KMS-11 (cell line): Measurements from ENCODE around the gene STAT5A.

ENCODE experiments used
- H2AFZ ChIP-seq: fragments of 200-600 bp; sonication (generic); 2 replicates; pipeline ENCODE4 v1.6.1; 2016; ENCODE audit warnings: antibody characterized with exemption, mixed run types, low read depth
- H3K27ac ChIP-seq: fragments of 200-600 bp; sonication (generic); 2 replicates; pipeline ENCODE4 v1.6.1; 2016; ENCODE audit warnings: mild to moderate bottlenecking, mixed run types
- H3K27me3 ChIP-seq: fragments of 200-600 bp; sonication (generic); 2 replicates; pipeline ENCODE4 v1.6.1; 2017; ENCODE audit warnings: mild to moderate bottlenecking, low read depth, mixed run types, moderate library complexity; ENCODE audit not compliant: insufficient read depth
- H3K36me3 ChIP-seq: fragments of 200-600 bp; sonication (generic); 2 replicates; pipeline ENCODE4 v1.6.1; 2017; ENCODE audit warnings: mild to moderate bottlenecking, mixed run types; ENCODE audit not compliant: insufficient read depth
- H3K4me1 ChIP-seq: fragments of 200-600 bp; sonication (generic); 2 replicates; pipeline ENCODE4 v1.6.1; 2016; ENCODE audit warnings: mild to moderate bottlenecking, low read depth, mixed run types; ENCODE audit not compliant: poor library complexity, severe bottlenecking
- H3K4me2 ChIP-seq: fragments of 200-600 bp; sonication (generic); 2 replicates; pipeline ENCODE4 v1.7.0; 2016; ENCODE audit warnings: mild to moderate bottlenecking, mixed run types
- H3K4me3 ChIP-seq: fragments of 200-600 bp; sonication (generic); IDR thresholded peaks from 2 replicates; pipeline ENCODE4 v1.6.1; 2017; ENCODE audit warnings: low read depth, low read length, mixed read lengths; ENCODE audit not compliant: insufficient read depth
- H3K79me2 ChIP-seq: fragments of 200-600 bp; sonication (generic); 2 replicates; pipeline ENCODE4 v1.6.1; 2016; ENCODE audit warnings: low read depth, mixed run types; ENCODE audit not compliant: insufficient read depth
- H3K9ac ChIP-seq: fragments of 200-600 bp; sonication (generic); 2 replicates; pipeline ENCODE4 v1.6.1; 2016; ENCODE audit warnings: mild to moderate bottlenecking, mixed run types
- H4K20me1 ChIP-seq: fragments of 200-600 bp; sonication (generic); 2 replicates; pipeline ENCODE4 v1.6.1; 2016; ENCODE audit warnings: mild to moderate bottlenecking, mixed run types; ENCODE audit not compliant: insufficient read depth
- TF ChIP-seq, protein P1 (sequence below): fragments of 200-600 bp; sonication (generic); conservative IDR thresholded peaks from 2 replicates; pipeline ENCODE4 v1.6.1; 2017; ENCODE audit warnings: low read depth, mild to moderate bottlenecking, antibody characterized with exemption, low read length, moderate library complexity, mixed read lengths

Gene STAT5A

DNA sequence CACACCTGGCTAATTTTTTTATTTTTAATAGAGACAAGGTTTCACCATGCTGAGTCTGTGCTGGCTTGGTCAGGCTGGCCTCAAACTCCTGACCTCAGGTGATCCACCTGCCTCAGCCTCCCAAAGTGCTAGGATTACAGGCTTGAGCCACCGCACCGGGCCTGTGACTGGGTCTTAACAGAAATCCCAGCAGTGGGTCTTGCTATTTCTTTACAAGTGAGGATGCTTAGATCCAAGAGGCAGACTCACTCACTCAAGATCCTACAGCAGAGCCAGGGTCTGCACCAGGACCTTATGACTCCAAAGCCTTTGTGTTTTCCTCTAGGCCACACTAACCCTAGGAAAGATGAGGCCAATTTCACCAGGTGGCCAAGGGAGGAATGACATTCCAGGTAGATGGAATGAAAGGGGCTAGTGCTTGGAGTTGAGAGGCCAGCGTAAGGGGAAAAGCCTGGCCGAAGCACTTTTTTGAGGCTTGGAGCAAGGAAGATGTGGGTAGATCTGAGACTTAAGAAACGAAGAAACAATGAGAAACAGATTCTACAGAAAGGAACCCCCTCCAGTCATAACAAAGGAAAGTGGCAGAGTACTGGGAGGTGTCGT lies 5.7 kb upstream of the STAT5A start:
- TF ChIP-seq, protein P1, sequence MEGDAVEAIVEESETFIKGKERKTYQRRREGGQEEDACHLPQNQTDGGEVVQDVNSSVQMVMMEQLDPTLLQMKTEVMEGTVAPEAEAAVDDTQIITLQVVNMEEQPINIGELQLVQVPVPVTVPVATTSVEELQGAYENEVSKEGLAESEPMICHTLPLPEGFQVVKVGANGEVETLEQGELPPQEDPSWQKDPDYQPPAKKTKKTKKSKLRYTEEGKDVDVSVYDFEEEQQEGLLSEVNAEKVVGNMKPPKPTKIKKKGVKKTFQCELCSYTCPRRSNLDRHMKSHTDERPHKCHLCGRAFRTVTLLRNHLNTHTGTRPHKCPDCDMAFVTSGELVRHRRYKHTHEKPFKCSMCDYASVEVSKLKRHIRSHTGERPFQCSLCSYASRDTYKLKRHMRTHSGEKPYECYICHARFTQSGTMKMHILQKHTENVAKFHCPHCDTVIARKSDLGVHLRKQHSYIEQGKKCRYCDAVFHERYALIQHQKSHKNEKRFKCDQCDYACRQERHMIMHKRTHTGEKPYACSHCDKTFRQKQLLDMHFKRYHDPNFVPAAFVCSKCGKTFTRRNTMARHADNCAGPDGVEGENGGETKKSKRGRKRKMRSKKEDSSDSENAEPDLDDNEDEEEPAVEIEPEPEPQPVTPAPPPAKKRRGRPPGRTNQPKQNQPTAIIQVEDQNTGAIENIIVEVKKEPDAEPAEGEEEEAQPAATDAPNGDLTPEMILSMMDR, result no peak
- Histone ChIP-seq H3K27ac (no peak overlapping the region), H3K9ac (no peak overlapping the region), H3K4me3 (no peak overlapping the region), H3K4me2 (no peak overlapping the region), H3K79me2 (no peaks in the 10 kb centered on the region), H4K20me1 (no peaks in the 10 kb centered on the region), H3K27me3 (peaks cover 5% of the 10 kb centered on the region; the same call in 1 of the 2 replicates), H3K4me1 (no peaks in the 10 kb centered on the region), H3K36me3 (no peaks in the 10 kb centered on the region), H2AFZ (no peak overlapping the region)

DNA sequence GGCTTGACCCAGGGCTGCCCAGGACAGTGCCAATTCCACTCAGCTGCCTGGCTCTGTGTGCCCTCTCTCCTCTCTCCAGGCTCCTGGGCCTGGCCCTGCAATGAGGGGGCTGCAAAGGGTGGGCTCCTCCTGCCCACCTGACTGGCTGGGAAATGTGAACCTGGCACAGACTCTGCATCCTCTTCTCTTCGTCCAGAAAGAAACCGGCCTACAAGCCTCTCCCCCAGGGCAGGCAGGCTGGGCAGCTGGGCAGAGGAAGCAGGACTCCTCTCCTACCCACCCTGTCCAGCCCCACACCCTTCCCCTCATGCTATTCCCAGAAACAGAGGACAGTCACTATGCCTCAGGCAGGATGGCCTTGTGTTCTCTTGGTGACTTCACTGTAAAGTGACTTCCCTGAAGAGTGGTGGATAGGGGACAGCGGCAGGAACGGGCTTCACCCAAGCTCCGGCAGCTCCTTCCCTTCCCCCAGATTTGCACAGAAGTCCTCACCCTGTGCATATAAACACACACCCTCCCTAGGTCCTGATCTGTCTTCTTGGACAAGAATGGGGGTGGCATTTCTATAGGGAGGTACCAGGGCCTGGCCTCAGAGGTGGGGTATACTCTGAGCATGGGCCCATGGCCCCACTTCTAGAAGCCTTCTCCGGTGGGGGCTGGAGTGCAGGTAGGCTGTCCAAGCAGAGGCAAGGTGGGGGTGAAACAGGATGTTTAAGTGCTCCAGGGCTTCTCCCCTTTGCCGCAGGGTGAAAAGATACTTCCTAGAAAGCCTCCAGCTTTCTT lies 4.9 kb upstream of the STAT5A start:
- H3K4me3 ChIP-seq, result no peak overlapping the region
- TF ChIP-seq, protein P1, result no peak
- no peak overlapping the region for H3K27ac ChIP-seq
- H3K4me1 ChIP-seq, result no peaks in the 10 kb centered on the region
- H4K20me1 ChIP-seq, result no peaks in the 10 kb centered on the region
- H3K79me2 ChIP-seq, result no peaks in the 10 kb centered on the region
- H2AFZ ChIP-seq, result no peak overlapping the region
- no peaks in the 10 kb centered on the region for H3K36me3 ChIP-seq
- H3K27me3 ChIP-seq, result peaks cover 8% of the 10 kb centered on the region; the same call in 1 of the 2 replicates
- no peak overlapping the region for H3K4me2 ChIP-seq
- H3K9ac ChIP-seq, result no peak overlapping the region

DNA sequence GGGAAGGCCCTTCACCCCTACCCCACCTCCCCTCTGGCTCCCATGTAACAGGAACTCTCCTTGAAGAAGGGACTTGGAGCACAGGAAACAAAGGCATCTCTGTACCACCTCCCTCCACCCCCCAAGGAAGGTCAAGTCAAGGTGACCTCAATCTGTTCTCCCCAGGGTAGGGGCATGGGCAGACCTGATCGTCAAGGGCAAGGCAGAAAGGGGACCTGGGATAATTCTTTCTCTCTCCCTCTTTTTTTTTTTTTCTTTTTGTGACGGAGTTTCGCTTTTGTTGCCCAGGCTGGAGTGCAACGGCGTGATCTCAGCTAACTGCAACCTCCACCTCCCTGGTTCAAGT lies 4.3 kb upstream of the STAT5A start:
- no peak overlapping the region for H3K9ac ChIP-seq
- H4K20me1 ChIP-seq, result no peaks in the 10 kb centered on the region
- H3K4me1 ChIP-seq, result no peaks in the 10 kb centered on the region
- H3K27me3 ChIP-seq, result peaks cover 13% of the 10 kb centered on the region; the same call in 1 of the 2 replicates
- no peak overlapping the region for H3K4me3 ChIP-seq
- no peaks in the 10 kb centered on the region for H3K36me3 ChIP-seq
- no peaks in the 10 kb centered on the region for H3K79me2 ChIP-seq
- no peak overlapping the region for H2AFZ ChIP-seq
- TF ChIP-seq, protein P1, result no peak
- H3K4me2 ChIP-seq, result no peak overlapping the region
- H3K27ac ChIP-seq, result no peak overlapping the region

DNA sequence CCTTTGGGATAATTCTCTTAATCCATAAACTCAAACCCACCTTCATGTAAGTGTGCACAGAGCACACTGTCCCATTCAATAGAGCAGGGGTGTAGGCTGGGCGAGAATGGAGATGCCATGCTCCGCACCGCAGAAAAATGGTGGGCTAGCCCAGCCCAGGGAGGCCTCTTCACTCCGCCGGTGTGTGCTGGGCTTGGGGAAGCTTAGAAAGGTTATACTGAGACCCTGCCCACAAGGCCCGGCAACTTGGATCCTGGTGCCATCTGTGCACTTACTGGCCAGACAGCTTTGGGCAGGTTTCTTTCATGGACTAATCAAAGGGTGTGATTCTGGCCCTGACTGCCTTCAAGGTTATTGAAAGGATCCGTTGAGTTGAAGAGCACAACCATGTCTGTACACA lies 3.7 kb upstream of the STAT5A start:
- H3K27me3 ChIP-seq, result peaks cover 18% of the 10 kb centered on the region; the same call in 1 of the 2 replicates
- no peaks in the 10 kb centered on the region for H3K4me1 ChIP-seq
- H4K20me1 ChIP-seq, result no peaks in the 10 kb centered on the region
- no peaks in the 10 kb centered on the region for H3K36me3 ChIP-seq
- TF ChIP-seq, protein P1, result no peak
- no peak overlapping the region for H3K27ac ChIP-seq
- H3K9ac ChIP-seq, result no peak overlapping the region
- H3K79me2 ChIP-seq, result no peaks in the 10 kb centered on the region
- no peak overlapping the region for H3K4me3 ChIP-seq
- H3K4me2 ChIP-seq, result no peak overlapping the region
- no peak overlapping the region for H2AFZ ChIP-seq
